ENCODE data around the gene SAMD11. TPM values are rescaled to one million over a fixed set of nuclear protein-coding genes. Genes with fewer than 3 reads are reported as not detected.

The SAMD11 gene
- total and polyA plus RNA-seq, 2 of the 8 experiments (the other 6 are each of a cell fraction or from before 2014, with no cell fraction given): 0.18 to 0.30 TPM

- no peak for TF ChIP-seq CHD7 (IDR thresholded peaks at IDR 0.05; ENCODE audit: insufficient replicate concordance, low read length)
- no peak for TF ChIP-seq JUN (IDR thresholded peaks at IDR 0.05; ENCODE audit: low read depth, low read length)
- no peak for TF ChIP-seq HDAC6 (IDR thresholded peaks at IDR 0.05; ENCODE audit: low read depth, low read length)
- TF ChIP-seq SIN3A (conservative IDR thresholded peaks at IDR 0.05 in 1 of 2, IDR thresholded peaks at IDR 0.05 in 1 of 2; ENCODE audit: low read depth in 1 of 2, low read length in 2 of 2): no peak
- no peak for TF ChIP-seq TBP (IDR thresholded peaks at IDR 0.05; ENCODE audit: low read depth, low read length)
- no peak for TF ChIP-seq KDM1A (IDR thresholded peaks at IDR 0.05; ENCODE audit: borderline replicate concordance, low read length)
- TF ChIP-seq CEBPB (IDR thresholded peaks at IDR 0.05; ENCODE audit: low read depth, low read length): no peak
- no peak for TF ChIP-seq EP300 (IDR thresholded peaks at IDR 0.05; ENCODE audit: borderline replicate concordance in 1 of 2, low read depth in 2 of 2, low read length in 2 of 2)
- no peak for TF ChIP-seq TAF7 (optimal IDR thresholded peaks at IDR 0.05; ENCODE audit: borderline replicate concordance, low read depth, low read length)
- no peak for TF ChIP-seq EZH2 (IDR thresholded peaks at IDR 0.05; ENCODE audit: low read depth, low read length, severe bottlenecking)
- TF ChIP-seq MAX (IDR thresholded peaks at IDR 0.05): no peak
Measured at GRCh38 chr1:908661-909060, 15.1 kb upstream of the SAMD11 start (continued).
